Measurements from ENCODE around the gene CACNA1D. TPM values are rescaled to one million over a fixed set of nuclear protein-coding genes. Genes with fewer than 3 reads are reported as not detected.

The CACNA1D gene
- polyA plus RNA-seq, 1 experiment, result 0.15 TPM

- POLR2A ChIA-PET, result interaction anchor here (0.7 kb wide), 1 partner anchor 16 kb away, joined by 3 read pairs; no protein-coding TSS in a partner anchor
- no peak for TF ChIP-seq CTCF (IDR thresholded peaks at IDR 0.05; ENCODE audit: insufficient read depth, low read depth, low read length)
- H3K4me3 ChIP-seq (ENCODE audit: low read depth, low read length), result no peak overlapping the region
- CTCF ChIA-PET, result no interaction called here
- H3K36me3 ChIP-seq (ENCODE audit: control insufficient read depth, insufficient read depth, low read length), result no peaks in the 10 kb centered on the region
- 0 out of 2 replicates have a peak, but pooled peaks cover 1% of the 10 kb centered on the region for H3K27me3 ChIP-seq (ENCODE audit: control insufficient read depth, insufficient read depth, low read length)
- DNase-seq (ENCODE audit: low read depth), result no peak
These were observed 178.6 kb downstream of the CACNA1D start for GRCh38 chr3:53672981-53673380.

GRCh38 chr3:53673722-53674350 is 179.4 kb downstream of the CACNA1D start:
- Histone ChIP-seq H3K36me3 (ENCODE audit: control insufficient read depth, insufficient read depth, low read length) (no peaks in the 10 kb centered on the region), H3K4me3 (ENCODE audit: low read depth, low read length) (no peak overlapping the region), H3K27me3 (ENCODE audit: control insufficient read depth, insufficient read depth, low read length) (0 out of 2 replicates have a peak, but pooled peaks cover 1% of the 10 kb centered on the region)
- ChIA-PET POLR2A (no interaction called here), CTCF (interaction anchor here (0.7 kb wide), 1 partner anchor 29 kb away, joined by 3 read pairs; no protein-coding TSS in a partner anchor)
- TF ChIP-seq CTCF (IDR thresholded peaks at IDR 0.05; ENCODE audit: insufficient read depth, low read depth, low read length), result no peak
- DNase-seq (ENCODE audit: low read depth), result no peak

GRCh38 chr3:53674582-53674981 is 180.2 kb downstream of the CACNA1D start:
- H3K36me3 ChIP-seq (ENCODE audit: control insufficient read depth, insufficient read depth, low read length), result no peaks in the 10 kb centered on the region
- no peak overlapping the region for H3K4me3 ChIP-seq (ENCODE audit: low read depth, low read length)
- no peak for DNase-seq (ENCODE audit: low read depth)
- POLR2A ChIA-PET, result no interaction called here
- TF ChIP-seq CTCF (IDR thresholded peaks at IDR 0.05; ENCODE audit: insufficient read depth, low read depth, low read length), result no peak
- CTCF ChIA-PET, result interaction anchor here (0.7 kb wide), 1 partner anchor 29 kb away, joined by 3 read pairs; no protein-coding TSS in a partner anchor
- H3K27me3 ChIP-seq (ENCODE audit: control insufficient read depth, insufficient read depth, low read length), result 0 out of 2 replicates have a peak, but pooled peaks cover 1% of the 10 kb centered on the region

GRCh38 chr3:53675022-53675697 is 180.7 kb downstream of the CACNA1D start:
- no peaks in the 10 kb centered on the region for H3K36me3 ChIP-seq (ENCODE audit: control insufficient read depth, insufficient read depth, low read length)
- TF ChIP-seq CTCF (IDR thresholded peaks at IDR 0.05; ENCODE audit: insufficient read depth, low read depth, low read length), result no peak
- ChIA-PET POLR2A (no interaction called here), CTCF (no interaction called here)
- H3K4me3 ChIP-seq (ENCODE audit: low read depth, low read length), result no peak overlapping the region
- H3K27me3 ChIP-seq (ENCODE audit: control insufficient read depth, insufficient read depth, low read length), result 0 out of 2 replicates have a peak, but pooled peaks cover 1% of the 10 kb centered on the region
- no peak for DNase-seq (ENCODE audit: low read depth)

DNA sequence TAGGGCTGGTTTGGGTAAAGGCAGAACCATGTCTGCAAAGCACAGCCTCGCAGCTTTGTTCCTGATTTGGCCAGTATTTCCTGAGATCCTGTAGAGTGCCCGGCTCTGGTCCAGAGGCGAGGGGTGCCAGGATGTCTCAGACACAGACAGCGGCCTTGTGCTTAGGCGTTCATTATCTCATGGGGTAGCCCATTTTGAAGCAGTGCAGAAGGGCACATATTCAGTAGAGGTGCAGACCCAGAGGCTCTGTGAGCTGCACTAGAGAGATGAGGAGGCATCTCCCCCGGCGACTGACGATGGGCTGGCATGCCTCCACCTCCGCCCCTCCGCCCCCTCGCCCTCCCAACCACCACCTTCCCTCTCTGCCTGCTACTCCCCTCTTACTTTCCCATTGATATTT is 181.5 kb downstream of the CACNA1D start:
- H3K4me3 ChIP-seq (ENCODE audit: low read depth, low read length), result no peak overlapping the region
- TF ChIP-seq CTCF (IDR thresholded peaks at IDR 0.05; ENCODE audit: insufficient read depth, low read depth, low read length), result no peak
- no peak for DNase-seq (ENCODE audit: low read depth)
- ChIA-PET POLR2A (no interaction called here), CTCF (no interaction called here)
- 0 out of 2 replicates have a peak, but pooled peaks cover 1% of the 10 kb centered on the region for H3K27me3 ChIP-seq (ENCODE audit: control insufficient read depth, insufficient read depth, low read length)
- no peaks in the 10 kb centered on the region for H3K36me3 ChIP-seq (ENCODE audit: control insufficient read depth, insufficient read depth, low read length)
